GM10266 (cell line): ENCODE results near the gene PAX4.

Experiments
- DNase-seq: peaks from one replicate; pipeline ENCODE4 v3.0.0; 2012; ENCODE audit errors: extremely low spot score
- TF ChIP-seq, protein P1 (sequence below): IDR thresholded peaks from 2 replicates; pipeline ENCODE4 v1.5.1; 2012; ENCODE audit warnings: mild to moderate bottlenecking, low read depth; ENCODE audit not compliant: control insufficient read depth, insufficient read depth; ENCODE audit errors: missing control alignments

Gene PAX4

GRCh38 chr7:127625331-127625730 lies 7.4 kb upstream of the PAX4 start:
- TF ChIP-seq, protein P1, sequence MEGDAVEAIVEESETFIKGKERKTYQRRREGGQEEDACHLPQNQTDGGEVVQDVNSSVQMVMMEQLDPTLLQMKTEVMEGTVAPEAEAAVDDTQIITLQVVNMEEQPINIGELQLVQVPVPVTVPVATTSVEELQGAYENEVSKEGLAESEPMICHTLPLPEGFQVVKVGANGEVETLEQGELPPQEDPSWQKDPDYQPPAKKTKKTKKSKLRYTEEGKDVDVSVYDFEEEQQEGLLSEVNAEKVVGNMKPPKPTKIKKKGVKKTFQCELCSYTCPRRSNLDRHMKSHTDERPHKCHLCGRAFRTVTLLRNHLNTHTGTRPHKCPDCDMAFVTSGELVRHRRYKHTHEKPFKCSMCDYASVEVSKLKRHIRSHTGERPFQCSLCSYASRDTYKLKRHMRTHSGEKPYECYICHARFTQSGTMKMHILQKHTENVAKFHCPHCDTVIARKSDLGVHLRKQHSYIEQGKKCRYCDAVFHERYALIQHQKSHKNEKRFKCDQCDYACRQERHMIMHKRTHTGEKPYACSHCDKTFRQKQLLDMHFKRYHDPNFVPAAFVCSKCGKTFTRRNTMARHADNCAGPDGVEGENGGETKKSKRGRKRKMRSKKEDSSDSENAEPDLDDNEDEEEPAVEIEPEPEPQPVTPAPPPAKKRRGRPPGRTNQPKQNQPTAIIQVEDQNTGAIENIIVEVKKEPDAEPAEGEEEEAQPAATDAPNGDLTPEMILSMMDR: no peak
- no peak for DNase-seq

GRCh38 chr7:127620406-127621233 lies 2.7 kb upstream of the PAX4 start:
- TF ChIP-seq, protein P1: no peak
- DNase-seq: no peak

DNA sequence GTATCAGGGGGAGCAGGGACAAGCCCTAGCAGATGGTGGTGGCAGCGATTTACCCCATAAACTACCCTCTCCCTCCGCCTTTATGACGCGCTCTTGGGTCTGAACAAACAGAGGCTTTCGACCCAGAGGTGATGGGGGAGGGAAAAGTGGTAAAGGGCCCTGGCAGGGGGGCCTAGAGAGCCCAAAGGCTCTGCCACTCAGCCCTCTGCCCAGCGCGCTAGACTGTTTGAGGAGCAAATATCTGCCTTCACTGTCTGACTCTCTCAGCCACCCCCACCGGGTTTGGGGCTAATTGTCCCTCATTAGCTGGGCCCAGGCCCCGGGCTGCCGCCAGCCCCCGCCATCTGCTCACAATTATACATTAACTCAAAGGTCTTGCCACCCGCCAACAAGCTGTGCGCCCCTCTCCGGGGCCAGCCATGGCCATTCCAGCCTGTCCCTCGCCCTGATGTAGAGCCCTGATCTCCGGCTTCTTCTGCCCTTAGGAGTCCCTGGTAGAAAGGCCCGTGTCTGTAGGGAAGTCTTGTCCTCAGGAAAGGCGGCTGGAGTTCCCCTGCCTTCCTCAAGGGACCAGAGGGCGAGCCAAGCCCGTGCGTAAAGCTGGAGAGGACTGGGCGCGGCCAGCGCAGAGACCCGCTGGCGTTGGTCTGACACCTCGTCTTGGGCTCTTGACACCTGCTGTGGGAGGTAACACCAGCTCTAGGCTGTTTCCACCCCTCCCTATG lies 1.9 kb upstream of the PAX4 start:
- no peak for DNase-seq
- TF ChIP-seq, protein P1: no peak

DNA sequence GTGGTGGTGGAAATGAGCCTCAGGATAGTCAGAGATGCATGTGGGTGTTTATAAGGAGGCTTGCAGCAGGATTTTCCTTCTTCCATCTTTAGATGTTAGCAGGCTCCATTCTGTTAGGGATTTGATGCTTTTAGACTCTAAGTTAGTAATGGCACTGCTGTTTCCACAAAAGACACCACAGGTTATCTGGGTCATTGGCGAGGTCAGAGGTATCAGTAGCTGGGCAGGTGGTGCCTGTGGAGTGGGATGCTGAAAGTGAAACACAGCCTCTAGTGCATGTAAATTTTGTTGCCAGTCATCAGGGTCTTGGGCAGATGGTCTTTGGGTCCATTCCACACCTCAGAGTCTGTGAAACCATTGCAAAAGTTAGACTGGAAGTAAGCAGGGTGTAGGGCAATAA lies 833 bp upstream of the PAX4 start:
- DNase-seq: no peak
- TF ChIP-seq, protein P1: no peak

- TF ChIP-seq, protein P1: no peak
- no peak for DNase-seq
These were observed 1.2 kb downstream of the PAX4 start for GRCh38 chr7:127616724-127617123.

DNA sequence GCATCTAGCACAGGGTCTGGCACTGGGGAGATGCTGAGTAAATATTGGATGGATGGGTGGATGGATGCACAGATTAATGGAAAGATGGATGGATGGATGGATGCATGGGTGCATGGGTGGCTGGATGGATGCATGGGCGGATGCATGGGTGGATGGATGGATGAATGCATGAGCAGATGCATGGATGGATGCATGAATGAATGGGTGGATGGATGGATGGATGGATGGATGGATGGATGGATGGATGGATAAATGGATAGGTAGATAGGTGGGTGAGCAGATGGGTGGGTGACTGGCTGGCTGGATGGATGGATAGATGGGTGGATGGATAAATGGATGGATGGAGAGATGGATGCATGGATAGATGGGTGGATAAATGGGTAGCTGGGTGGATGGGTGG lies 5.7 kb downstream of the PAX4 start:
- no peak for DNase-seq
- TF ChIP-seq, protein P1: no peak

DNA sequence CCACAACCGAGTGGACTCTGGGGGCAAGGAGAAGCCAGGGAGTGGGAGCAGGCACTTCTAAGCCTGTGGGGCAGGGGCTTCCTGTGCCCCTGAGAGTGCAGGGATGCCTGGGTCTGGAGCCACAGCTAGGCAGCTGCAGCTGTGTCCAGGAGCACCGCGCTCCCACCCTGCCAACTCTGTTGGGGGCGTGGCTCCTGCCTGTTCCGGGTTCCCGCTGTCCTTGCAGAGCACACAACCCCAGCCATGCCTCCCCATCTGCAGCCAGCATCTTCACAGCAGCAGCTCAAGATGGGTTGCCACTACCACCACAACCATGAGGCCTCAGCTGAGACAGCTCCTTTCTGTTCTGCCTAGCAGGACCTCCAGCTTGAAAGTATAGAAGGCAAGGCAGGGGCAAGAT lies 8.6 kb downstream of the PAX4 start:
- TF ChIP-seq, protein P1: no peak
- no peak for DNase-seq
